Measurements from ENCODE around the gene GOLT1A. TPM values are rescaled to one million over a fixed set of nuclear protein-coding genes. Genes with fewer than 3 reads are reported as not detected.
"Not testable (repeated sequence)": the region's sequence is repeated elsewhere in the genome, so short reads cannot be mapped to it uniquely, and the experiment has no call there.

Gene GOLT1A
- total RNA-seq, 1 donor: 0.54 TPM

DNA sequence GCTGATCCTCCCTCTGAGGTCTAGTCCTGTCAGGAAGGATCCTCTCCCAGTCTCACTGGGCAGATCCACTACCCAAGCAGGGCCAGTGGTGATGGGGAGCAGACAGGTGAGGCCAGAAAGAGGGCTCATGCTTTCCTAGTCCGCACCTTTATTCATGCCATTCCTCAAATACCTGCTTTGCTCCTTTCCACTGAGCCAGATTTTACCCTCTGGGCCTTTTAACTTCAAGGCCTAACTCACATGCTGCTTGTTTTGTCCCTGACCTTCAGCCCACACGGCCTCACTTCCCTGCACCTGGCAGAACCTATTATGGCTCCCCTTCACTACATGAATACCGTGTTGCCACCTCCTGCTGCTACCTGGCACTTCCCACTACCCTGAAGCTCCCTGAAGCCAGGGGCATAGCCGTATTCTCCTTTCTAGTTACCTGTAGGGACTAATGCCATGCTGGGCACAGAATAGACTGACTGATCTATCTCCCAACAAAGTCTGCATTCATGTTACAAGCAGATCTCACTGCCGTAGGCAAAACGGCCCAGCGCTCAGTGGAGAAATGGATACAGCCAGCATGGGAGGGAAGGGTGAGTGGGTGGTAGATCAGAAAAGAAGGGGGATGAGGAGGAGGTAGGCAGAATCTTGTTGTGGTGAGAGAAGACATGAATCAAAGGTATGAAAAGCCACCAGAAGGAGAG lies 36.1 kb upstream of the GOLT1A start:
- no peak for DNase-seq (ENCODE audit: low read depth in 2 of 3, low spot score in 2 of 3)

DNA sequence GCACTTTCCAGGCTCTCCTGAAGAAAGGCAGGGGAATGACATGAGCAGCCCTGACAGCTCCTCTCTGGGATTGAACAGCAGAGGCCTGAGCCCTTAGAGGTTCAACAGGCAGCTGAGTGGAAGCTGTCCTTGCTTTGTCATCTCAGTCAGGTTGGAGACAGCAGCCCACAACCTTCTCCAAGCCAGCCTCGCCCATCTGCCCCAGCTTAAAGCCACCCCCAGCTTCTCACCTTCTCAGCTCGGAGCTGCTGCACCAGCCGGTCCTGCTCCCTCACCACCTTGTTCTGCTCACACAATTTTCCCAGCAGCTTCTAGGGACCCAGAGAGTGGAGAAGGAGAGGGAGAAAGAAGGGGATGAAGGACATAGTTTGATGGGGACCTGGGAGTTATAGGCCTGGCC lies 35.2 kb upstream of the GOLT1A start:
- no peak for DNase-seq (ENCODE audit: low read depth in 2 of 3, low spot score in 2 of 3)

DNA sequence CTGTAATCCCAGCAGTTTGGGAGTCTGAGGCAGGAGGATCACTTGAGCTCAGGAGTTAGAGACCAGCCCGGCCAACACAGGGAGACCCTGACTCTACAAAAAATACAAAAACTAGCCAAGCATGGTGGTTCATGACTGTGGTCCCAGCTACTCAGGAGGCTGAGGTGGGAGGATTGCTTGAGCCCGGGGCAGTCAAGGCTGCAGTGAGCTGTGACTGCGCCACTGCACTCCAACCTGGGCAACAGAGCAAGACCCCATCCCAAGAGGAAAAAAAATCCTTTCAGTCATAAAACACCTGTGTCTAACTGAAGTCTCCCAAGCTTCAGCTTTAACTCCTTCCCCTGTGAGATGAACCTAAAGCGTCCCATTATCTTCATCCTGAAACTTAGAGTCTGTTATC lies 33.1 kb upstream of the GOLT1A start:
- DNase-seq (ENCODE audit: low read depth in 2 of 3, low spot score in 2 of 3): no peak

DNA sequence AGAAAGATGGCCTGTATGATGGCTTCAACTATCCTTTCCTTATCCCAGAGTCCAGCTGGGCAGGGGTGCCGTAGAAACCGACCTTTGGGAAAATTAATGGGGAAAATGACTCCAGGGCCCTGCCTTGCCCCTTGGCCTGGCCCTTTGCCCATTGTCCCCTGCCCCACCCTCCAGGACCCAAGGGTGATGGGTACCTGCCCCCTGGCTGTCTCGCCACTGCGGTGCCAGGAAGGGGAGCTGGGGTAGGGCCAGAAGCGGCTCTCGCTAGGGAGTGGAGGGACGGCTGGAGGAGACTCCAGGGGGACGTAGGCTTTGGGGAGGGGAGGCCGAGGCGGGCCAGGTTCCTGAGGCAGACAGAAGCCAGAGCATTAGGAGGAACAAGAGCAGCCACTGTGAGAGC lies 29.1 kb upstream of the GOLT1A start:
- DNase-seq (ENCODE audit: low read depth in 2 of 3, low spot score in 2 of 3): no peak

DNA sequence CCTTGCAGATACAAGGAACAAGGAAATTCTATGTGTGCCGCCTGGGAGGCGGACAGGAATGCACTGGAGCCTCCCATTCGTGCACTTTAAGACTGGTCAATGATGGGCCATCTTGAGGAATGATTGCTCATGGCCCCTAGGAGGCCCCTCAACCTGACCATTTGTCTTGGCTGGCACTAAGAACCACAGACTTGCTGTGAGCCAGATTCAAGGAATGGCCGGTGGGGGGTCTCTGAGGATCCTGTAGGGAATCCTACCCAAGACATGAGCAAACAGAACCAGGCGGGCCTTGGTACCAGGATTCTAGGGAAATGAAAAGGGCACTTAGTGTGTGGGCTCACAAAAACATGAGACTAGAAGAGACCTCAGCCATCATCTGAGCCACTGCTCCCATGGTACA lies 28.1 kb upstream of the GOLT1A start:
- no peak for DNase-seq (ENCODE audit: low read depth in 2 of 3, low spot score in 2 of 3)

DNA sequence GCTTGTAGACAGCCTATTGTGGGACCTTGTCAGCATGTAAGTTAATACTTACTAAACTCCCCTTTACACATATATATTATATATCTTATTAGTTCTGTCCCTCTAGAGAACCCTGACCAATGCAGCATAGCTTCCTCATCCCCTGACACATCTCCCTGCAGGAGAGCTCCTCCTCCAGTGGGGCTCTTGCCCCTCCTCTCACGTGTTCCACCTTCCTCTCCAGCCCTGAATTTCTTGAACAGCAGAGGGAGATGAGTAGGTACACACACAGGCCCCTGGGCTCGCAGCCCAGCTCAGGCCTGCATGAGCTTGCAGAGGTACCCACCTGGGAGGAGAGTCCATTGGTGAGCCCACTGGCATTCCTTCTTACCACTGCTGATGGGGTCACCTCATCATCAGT lies 27.3 kb upstream of the GOLT1A start:
- DNase-seq (ENCODE audit: low read depth in 2 of 3, low spot score in 2 of 3): peak in 2 of 3 donors; percentile 31 to 50

DNA sequence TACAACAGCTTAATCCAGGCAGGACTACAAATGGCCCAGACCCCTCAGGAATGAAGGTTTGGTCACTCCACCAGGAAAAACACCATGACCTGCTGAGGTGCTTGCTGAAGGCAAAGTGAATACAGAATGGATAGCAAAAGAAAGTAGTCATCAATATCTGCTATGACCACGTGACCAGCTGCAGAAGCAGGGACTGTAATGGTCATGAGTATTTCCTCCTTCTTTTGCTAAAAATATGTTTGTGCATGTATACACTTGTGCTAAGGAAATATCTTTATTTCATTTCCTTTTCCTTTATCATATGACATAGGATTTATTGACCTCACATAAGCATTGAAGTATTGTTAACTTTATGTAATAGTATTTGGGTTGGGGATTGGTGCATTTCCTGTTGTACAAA lies 26.4 kb upstream of the GOLT1A start:
- no peak for DNase-seq (ENCODE audit: low read depth in 2 of 3, low spot score in 2 of 3)

DNA sequence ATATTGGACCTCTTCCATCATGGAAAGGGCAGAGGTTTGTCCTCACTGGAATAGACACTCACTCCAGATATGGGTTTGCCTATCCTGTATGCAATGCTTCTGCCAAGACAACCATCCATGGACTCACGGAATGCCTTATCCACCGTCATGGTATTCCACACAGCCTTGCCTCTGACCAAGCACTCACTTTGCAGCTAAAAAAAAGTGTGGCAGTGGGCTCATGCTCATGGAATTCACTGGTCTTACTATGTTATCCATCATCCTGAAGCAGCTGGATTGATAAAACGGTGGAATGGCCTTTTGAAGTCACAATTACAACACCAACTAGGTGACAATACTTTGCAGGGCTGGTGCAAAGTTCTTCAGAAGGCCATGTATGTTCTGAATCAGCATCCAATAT lies 25.6 kb upstream of the GOLT1A start:
- not testable (repeated sequence) for DNase-seq (ENCODE audit: low read depth in 2 of 3, low spot score in 2 of 3)

DNA sequence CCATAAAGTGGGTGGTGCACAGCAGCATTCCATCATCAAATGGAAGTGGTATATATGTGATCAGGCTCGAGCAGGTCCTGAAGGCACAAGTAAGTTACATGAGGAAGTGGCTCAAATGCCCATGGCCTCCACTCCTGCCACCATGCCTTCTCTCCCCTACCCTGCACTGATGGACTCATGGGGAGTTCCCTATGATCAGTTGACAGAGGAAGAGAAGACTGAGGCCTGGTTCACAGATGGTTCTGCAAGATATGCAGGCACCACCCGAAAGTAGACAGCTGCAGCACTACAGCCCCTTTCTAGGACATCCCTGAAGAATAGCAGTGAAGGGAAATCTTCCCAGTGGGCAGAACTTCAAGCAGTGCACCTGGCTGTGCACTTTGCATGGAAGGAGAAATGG lies 24.7 kb upstream of the GOLT1A start:
- DNase-seq (ENCODE audit: low read depth in 2 of 3, low spot score in 2 of 3): not testable (repeated sequence)

DNA sequence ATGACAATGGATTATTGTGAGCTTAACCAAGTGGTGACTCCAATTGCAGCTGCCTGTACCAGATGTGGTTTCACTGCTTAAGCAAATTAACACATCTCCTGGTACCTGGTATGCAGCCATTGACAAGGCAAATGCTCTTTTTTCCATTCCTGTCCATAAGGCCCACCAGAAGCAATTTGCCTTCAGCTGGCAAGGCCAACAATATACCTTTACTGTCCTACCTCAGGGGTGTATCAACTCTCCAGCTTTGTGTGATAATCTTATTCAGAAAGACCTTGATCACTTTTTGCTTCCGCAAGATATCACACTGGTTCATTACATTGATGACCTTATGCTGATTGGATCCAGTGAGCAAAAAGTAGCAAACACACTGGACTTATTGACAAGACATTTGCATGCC lies 23.7 kb upstream of the GOLT1A start:
- not testable (repeated sequence) for DNase-seq (ENCODE audit: low read depth in 2 of 3, low spot score in 2 of 3)

DNA sequence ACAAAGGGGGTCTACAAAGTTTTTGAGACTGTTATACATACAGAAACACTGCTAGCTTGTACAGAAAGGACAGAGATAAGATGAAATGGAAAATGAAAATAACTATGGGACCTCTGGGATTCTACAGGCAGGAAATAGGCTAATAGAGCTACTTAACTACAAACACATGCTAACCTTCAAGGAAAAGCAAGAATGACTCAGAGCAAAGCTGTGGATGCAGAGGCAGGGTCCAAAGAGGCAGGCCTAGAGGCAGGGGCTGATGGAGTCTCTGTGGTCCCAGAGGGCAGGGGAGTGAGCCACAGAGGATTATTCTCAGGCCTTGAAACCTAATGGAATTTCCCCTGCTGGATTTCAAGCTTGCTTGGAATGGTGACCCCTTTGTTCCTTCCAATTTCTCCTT lies 18.7 kb upstream of the GOLT1A start:
- no peak for DNase-seq (ENCODE audit: low read depth in 2 of 3, low spot score in 2 of 3)

DNA sequence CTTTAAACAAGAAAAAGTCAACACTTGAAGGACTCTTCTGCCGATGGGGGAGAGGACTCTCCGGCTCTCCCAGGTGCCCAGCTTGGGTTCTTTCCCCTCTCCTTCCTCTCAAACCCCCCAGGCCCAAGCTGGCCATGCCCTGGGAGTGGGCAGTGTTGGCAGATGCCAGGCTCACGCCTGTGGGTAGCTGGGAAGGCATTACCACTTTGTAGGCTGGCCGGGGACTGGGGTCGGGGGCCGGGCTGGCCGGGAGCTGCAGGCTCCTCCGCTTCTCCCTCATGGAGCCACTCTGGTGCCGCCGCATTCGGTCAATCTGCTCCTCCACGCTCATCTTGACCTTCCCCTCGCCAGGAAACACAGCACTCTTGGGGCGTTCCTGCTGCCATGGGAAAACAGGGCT lies 16.4 kb upstream of the GOLT1A start:
- no peak for DNase-seq (ENCODE audit: low read depth in 2 of 3, low spot score in 2 of 3)

DNA sequence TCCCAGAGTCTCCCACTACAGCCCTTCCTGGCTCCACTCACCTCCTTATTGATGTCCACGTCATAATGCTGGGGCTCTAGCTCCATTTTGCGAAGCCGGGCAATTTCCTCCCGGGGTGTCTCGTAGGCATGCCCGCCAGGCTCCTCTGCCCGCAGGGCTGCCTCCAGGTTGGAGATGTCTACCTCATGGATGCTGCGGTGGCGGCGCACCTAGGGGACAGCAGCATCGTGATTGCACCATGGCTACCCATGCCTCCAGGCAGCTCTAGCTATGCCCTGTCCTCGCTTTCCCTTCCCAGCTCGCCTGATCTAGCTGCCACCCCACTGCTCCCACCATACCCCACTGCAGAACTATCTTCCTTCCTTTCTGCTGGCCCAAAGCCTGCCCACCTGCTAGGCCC lies 15.1 kb upstream of the GOLT1A start:
- no peak for DNase-seq (ENCODE audit: low read depth in 2 of 3, low spot score in 2 of 3)

DNA sequence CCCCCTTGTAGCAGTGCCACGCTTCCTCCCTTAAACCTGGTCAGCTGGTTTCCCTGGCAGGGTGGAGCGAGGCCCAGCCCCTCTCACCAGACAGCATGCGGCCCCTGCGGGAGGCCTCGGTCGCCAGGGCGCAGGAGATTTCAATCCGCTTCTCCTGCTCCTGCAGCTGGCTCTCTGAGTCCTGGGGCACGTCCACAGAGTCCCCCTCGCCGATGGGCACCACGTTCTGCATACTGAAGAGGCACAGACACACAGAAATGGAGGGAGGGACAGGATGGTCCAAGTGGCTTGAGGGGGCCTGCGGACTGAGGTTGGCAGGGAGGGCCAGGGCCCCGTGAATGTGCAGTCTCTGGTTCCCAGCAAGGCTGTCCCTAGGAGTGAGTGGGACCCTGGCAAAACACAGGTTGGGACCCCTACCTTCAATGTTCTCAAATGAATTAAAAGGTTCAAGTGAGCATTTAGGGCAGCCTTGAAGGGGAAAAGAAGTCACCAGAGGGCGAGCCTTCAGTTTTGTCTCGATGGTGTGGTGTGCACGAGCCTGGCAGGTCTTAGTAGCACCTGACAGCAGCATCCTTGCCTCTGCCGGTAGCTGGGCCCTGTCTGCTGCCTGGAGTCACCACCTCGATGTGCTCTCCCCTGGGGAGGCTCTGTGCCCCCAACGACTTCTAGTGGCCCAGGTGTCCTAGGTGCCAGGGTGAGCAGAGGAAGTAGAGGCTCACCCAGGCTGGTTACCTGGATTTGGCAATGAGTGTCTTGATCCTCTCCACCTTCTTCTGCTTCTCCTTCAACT lies 14.4 kb upstream of the GOLT1A start:
- DNase-seq (ENCODE audit: low read depth in 2 of 3, low spot score in 2 of 3): no peak

DNA sequence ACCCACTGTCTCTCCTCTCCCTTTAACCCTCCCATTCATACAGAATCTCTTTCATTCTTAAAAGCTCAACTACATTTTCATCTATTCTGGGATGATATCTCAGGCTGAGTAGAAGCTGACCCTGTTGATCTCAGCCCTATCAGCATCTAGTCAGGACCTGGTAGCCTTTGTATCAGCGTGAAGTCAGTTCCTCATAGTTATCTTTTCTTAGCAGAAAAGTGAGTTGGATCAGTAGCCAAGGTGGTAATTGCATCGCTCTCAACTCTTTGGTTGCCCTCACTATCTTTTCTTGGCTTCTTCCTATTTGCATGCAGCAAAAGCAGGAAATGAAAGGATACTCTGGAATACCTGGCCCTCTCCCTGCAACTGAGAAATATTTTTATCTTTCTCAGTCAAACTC lies 13.6 kb upstream of the GOLT1A start:
- peak in 1 of 3 donors; percentile 22 for DNase-seq (ENCODE audit: low read depth in 2 of 3, low spot score in 2 of 3)

DNA sequence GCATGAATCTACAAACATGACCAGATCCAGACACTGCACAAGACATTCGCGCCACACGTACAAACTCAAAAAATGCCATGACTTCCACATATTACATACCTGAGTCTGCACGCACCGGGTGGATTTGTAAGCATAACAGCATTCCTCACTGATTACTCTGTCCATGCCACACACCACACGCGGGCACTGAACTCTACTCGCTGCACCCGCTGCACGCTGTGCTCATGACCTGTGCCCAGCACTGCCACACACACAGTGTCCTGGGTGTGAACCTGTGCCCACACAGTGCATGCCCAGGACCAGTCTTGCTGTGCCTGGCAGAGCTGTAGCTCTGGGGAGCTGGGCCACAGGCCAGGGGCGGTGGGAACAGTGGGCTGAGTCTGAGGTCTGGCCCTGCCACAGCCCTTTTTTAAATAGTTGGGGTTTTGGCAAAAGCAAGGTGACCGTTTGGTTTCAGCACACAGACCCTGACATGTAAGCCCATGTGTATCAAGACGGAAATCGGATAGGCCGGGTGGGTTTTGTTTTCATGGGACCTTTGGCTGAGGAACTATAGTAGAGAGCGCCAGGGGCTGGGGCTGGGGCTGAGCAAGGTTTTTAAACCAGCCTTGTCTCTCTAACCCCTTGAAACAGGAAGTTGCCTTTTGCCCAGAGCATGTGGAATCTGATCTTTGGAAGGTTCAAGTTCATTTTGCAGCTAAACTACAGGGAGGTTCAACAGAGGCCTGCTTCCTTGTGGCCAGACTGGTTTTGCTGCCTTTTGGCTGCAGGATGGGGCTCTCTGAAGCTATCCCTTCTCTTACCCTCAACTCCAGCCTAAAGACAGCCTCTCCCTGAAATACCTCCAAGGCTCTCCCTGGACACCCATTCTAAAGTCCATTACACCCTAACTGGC lies 12.3 kb upstream of the GOLT1A start:
- DNase-seq (ENCODE audit: low read depth in 2 of 3, low spot score in 2 of 3): peak in 1 of 3 donors; percentile 6

DNA sequence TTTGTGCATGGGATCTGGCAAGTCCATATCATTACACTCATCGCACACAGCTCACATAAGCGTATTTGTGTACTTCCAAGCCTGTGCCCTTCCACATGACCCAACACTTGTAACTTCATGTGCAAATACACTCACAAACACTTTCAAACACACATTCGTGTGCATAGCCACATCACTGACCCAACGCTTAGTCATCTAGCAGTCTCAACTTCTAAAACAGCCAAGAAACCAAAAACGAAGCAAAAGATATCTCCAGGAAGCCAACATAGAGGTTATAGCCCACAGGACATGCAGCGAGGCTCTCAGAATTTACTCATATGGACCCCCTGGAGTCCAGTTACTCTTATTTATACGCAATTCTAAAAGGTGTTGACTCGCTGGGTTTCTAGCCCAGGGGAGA lies 10.9 kb upstream of the GOLT1A start:
- no peak for DNase-seq (ENCODE audit: low read depth in 2 of 3, low spot score in 2 of 3)

DNA sequence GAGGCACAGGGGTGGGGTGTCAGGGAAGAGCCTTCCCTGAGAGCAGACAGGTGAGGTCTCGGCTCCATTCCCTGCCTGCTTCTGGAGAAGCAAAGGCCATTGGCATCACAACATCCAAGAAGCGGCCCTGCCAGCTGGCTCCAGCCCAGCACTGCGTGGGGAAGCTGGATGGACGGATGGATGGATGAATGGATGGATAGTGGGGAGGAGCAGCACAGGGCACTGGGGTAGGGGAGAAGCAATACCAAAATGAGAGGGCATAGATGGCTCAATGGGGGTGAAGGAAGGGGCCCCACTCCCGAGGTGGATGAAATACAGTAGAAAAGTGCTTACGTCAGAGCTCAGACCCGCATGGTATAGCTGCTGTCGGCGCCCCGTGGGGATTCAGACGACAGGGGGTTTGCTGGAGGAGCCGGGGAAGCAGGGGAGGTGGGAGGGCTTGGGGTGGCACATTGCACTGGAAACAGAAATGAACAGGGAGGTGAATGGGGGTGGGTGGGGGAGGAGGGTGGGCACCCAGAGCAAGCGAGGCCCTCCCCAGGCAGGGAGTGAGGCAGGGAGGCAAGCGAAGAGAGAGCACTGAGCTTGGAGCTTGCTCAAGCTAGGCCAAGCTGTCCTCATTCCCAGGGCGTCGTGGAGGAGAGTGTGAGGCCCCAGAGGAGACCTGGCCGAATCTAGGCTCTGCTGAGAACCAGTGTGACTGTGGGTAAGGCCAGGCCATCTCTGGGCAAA lies 9.5 kb upstream of the GOLT1A start:
- no peak for DNase-seq (ENCODE audit: low read depth in 2 of 3, low spot score in 2 of 3)

DNA sequence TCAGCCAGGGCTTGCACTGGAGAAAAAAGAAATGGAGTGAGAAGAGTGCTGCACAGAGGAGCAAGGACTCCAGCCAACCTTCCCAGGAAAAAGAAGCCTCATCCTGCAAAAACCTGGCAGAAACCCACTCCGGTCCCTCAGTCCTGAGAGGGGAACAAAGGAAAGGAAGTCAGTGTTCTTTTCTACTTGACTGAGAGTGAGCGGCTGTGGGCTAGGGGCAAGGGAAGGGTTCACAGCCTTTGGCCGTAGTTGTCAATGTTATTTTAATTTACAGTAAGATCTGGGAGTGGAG lies 8.9 kb upstream of the GOLT1A start:
- DNase-seq (ENCODE audit: low read depth in 2 of 3, low spot score in 2 of 3): no peak

DNA sequence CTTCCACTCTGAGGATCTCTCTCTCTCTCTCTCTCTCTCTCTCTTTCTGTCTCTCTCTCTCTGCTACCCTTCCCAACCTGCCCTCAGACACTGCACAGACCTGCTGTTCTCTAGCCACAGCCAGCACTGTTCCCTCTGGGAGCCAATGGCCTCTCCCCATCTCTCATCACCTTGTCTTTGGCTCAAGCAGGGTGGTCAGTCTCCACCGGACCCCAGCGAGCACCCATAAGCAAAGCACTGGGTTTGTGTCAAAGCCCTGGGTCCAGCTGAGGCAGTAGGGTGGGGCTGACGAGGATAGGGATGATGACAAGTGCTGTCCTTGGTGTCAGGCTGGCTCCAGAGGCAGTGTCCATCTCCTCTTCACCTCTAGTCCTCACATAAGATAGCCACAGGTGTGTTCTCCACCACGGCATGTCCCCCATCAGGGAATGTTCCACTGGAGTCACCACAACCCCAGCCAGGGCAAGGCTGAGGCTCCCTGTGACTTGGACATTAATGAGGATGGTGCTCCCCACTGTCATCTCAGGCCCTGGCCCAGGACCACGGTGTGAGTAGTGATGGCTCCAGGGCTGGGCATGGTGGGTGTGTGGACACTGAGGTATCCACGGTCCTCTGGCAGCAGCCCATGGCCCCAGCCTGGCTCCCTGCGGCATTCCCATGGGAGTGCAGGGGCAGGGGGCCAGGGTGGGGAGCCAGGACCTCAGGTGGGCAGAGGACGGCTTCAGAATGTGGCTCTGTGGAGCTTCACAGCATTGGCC lies 8.4 kb upstream of the GOLT1A start:
- DNase-seq (ENCODE audit: low read depth in 2 of 3, low spot score in 2 of 3): no peak

Measured in hematopoietic multipotent progenitor cell (in vitro differentiated cells).